Activated T-cell treated with anti-CD3 and anti-CD28 coated beads, Interleukin-2, amount 50 U/mL, for 72 hours (primary cell): Measurements from ENCODE around the gene GABBR2. TPM values are rescaled to one million over a fixed set of nuclear protein-coding genes. Genes with fewer than 3 reads are reported as not detected.

Source experiments
- ATAC-seq, 2 donors: fragments of 150-1000 bp; cut with Tn5 transposase; replicated peaks in 1 of 2; 2 replicates each; pipeline ENCODE4 v1.10.0; 2021; ENCODE audit warnings: moderate library complexity in 2 of 2, mild to moderate bottlenecking in 1 of 2
- DNase-seq, 2 donors: peaks; one replicate each; pipeline ENCODE4 v3.0.0; 2021 to 2022; ENCODE audit warnings: mixed read lengths in 1 of 2
- H3K27ac Mint-ChIP-seq: one replicate; pipeline ENCODE4 v1.8.0; 2022; ENCODE audit warnings: mild to moderate bottlenecking, moderate library complexity, mixed read lengths
- H3K27me3 Mint-ChIP-seq: one replicate; pipeline ENCODE4 v1.8.0; 2022; ENCODE audit warnings: low read depth, mixed read lengths
- H3K36me3 Mint-ChIP-seq, 2 donors: one replicate each; pipeline ENCODE4 v1.8.0; 2022; ENCODE audit warnings: mixed read lengths in 2 of 2, mild to moderate bottlenecking in 1 of 2; ENCODE audit not compliant: insufficient read depth in 2 of 2
- H3K4me1 Mint-ChIP-seq: one replicate; pipeline ENCODE4 v1.8.0; 2022; ENCODE audit warnings: low read depth, mixed read lengths
- H3K4me3 Mint-ChIP-seq, 2 donors: one replicate each; pipeline ENCODE4 v1.8.0; 2022; ENCODE audit warnings: mild to moderate bottlenecking in 2 of 2, mixed read lengths in 2 of 2, moderate library complexity in 2 of 2
- H3K9me3 Mint-ChIP-seq, 2 donors: one replicate each; pipeline ENCODE4 v1.8.0; 2022; ENCODE audit warnings: mixed read lengths in 2 of 2
- total RNA-seq, 2 donors: library from RNA; stranded (reverse); gene quantifications; one replicate each; pipeline ENCODE4 v1.2.3, GENCODE V29; 2022

The GABBR2 gene
- total RNA-seq, 2 donors from 2014 or later = not detected

DNA sequence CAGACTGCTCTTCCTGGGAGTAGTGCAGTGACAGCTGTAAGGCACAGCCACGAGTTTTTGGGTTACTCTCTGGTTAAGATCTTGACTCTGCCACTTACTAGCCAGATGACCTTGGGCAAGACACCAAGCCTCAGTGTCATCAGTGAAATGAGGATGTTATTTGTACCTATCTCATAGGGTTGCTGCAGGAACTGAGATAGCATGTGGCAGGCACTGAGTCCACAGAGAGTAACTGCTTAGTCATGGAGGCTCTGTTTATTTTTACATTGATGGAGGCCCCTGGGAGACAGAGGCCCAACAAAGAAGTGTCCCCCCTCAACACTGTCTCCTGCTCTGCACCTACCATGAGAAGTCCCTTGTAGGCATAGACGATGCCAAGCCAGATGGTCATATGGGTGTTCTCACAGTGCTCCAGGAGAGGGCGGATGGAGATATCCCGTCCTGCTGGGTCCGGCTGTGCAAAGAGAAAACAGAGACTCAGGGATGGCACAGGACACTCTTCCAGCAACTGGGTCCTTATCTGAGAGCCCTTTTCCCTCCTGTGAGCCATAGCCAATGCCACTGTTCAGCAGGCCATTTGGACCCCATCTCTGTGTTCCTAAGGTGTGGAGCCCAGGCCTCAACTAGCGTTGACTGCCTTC, 397.9 kb downstream of the GABBR2 start:
- H3K27me3 Mint-ChIP-seq = no peaks in the 10 kb centered on the region
- H3K9me3 Mint-ChIP-seq = no peaks in the 10 kb centered on the region
- DNase-seq (no peak), ATAC-seq (no peak)
- no peaks in the 10 kb centered on the region for H3K36me3 Mint-ChIP-seq
- H3K4me1 Mint-ChIP-seq = no peaks in the 10 kb centered on the region
- H3K27ac Mint-ChIP-seq = no peak overlapping the region
- H3K4me3 Mint-ChIP-seq = no peak overlapping the region

DNA sequence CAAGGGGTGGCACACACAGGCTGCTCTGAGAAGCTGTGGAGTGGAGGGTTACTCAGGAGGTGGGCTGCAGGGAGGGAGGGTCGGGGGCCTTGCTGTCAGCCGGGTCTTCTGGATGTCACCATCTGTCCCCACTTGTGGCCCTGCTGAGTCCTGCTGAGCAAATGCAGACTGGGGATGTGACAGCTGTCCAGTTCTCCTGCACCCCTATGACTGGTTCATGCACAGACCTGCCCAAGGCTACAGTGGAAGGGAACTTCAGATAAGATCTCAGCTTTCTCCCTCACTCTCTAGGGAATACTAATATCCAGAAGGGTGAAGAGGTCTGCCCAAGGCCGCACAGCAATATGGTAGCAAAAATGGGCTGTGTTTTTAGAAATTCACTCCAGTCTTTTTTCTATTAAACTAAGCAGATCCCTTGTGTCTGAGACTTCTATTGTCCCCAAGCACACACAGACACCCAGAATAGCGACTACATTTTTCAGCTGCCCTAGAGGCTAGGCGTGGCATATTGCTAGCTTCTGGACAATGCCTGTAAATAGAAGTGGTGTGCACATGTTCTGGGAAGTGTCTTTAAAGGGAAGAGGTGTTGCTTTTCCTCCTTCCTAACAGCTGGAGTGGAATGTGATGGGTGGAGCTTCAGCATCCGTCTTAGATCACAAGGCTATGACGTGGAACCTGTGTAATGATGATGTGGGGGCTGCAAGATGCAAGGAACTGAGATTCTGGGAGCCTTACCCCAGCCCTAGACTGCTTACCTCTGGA, 402.2 kb downstream of the GABBR2 start:
- Mint-ChIP-seq H3K36me3 (no peaks in the 10 kb centered on the region), H3K4me1 (no peaks in the 10 kb centered on the region), H3K27me3 (no peaks in the 10 kb centered on the region), H3K27ac (no peak overlapping the region), H3K9me3 (no peaks in the 10 kb centered on the region), H3K4me3 (no peak overlapping the region)
- no peak for ATAC-seq
- DNase-seq = no peak

DNA sequence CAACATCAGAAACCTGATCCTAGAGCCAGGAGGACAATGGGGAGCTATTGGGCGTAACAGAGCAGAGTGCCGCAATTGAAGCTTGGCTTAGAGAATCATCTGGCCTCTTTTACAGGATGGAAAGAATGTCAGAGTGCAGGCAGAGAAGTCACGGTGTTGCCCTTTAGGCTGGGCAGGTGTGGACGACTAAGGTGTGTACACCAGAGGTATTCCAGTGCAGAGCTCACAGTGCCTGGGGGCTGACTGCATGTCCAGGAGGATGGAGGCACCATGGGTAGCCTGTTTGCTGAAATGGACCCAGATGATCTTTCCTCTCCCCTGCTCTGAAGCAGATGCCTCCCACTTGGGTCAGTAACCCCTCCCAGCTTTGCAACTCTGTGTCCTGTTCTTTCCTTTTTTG, 404.4 kb downstream of the GABBR2 start:
- DNase-seq = no peak
- Mint-ChIP-seq H3K36me3 (no peaks in the 10 kb centered on the region), H3K27ac (no peak overlapping the region), H3K4me1 (no peaks in the 10 kb centered on the region), H3K4me3 (no peak overlapping the region), H3K27me3 (no peaks in the 10 kb centered on the region), H3K9me3 (no peaks in the 10 kb centered on the region)
- ATAC-seq = no peak

- Mint-ChIP-seq H3K4me1 (no peaks in the 10 kb centered on the region), H3K27me3 (no peaks in the 10 kb centered on the region), H3K27ac (no peak overlapping the region), H3K9me3 (no peaks in the 10 kb centered on the region), H3K36me3 (no peaks in the 10 kb centered on the region), H3K4me3 (no peak overlapping the region)
- ATAC-seq (no peak), DNase-seq (no peak)
Observed at GRCh38 chr9:98303633-98304125, 405.1 kb downstream of the GABBR2 start.

- DNase-seq (no peak), ATAC-seq (no peak)
- H3K36me3 Mint-ChIP-seq = no peaks in the 10 kb centered on the region
- no peaks in the 10 kb centered on the region for H3K27me3 Mint-ChIP-seq
- no peaks in the 10 kb centered on the region for H3K9me3 Mint-ChIP-seq
- no peak overlapping the region for H3K4me3 Mint-ChIP-seq
- no peak overlapping the region for H3K27ac Mint-ChIP-seq
- no peaks in the 10 kb centered on the region for H3K4me1 Mint-ChIP-seq
Observed at GRCh38 chr9:98302938-98303632, 405.6 kb downstream of the GABBR2 start.

DNA sequence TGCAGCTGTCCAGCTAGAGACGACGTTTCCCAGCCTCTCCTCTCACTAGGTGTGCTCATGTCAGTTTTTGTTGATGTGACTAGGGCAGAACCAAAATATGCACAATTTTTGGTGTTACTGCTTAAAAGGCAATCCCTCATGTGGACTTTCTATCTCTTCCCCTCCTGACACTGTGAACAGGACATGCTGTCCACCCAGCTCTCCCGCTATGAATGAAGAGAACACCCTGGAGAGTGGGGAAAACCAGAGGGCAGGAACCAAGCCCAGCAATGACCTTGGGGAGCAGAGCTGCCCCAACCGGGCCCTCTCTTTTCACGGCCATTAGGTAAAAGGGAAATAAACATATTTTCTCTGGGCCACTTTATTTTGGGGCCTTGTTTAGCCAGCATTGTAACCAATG, 406.6 kb downstream of the GABBR2 start:
- H3K27ac Mint-ChIP-seq = no peak overlapping the region
- no peaks in the 10 kb centered on the region for H3K4me1 Mint-ChIP-seq
- H3K27me3 Mint-ChIP-seq = no peaks in the 10 kb centered on the region
- no peak for DNase-seq
- no peak overlapping the region for H3K4me3 Mint-ChIP-seq
- no peak for ATAC-seq
- H3K36me3 Mint-ChIP-seq = no peaks in the 10 kb centered on the region
- no peaks in the 10 kb centered on the region for H3K9me3 Mint-ChIP-seq

GRCh38 chr9:98300611-98301010, 408.1 kb downstream of the GABBR2 start:
- Mint-ChIP-seq H3K27me3 (no peaks in the 10 kb centered on the region), H3K27ac (no peak overlapping the region), H3K4me3 (no peak overlapping the region), H3K4me1 (no peaks in the 10 kb centered on the region), H3K36me3 (no peaks in the 10 kb centered on the region), H3K9me3 (no peaks in the 10 kb centered on the region)
- DNase-seq (no peak), ATAC-seq (no peak)

DNA sequence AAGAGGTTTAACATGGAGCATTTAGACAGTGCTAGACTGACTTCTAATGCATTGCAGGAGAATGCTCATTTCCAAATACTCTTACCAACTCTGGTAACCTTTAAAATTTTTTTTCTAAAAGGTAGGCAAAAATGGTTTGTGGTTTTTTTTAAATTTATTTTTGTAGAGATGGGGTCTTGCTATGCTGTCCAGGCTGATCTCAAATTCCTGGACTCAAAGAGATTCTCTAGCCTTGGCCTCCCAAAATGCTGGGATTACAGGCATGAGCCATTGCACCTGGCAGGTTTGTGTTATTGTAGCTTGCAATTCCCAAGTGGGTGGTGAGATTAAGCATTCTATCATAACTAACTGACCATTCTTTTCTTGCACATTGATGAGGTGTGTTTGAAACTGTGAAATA, 410.3 kb downstream of the GABBR2 start:
- Mint-ChIP-seq H3K9me3 (no peaks in the 10 kb centered on the region), H3K27me3 (no peaks in the 10 kb centered on the region), H3K27ac (no peak overlapping the region), H3K4me1 (no peaks in the 10 kb centered on the region), H3K36me3 (no peaks in the 10 kb centered on the region), H3K4me3 (no peak overlapping the region)
- DNase-seq (no peak), ATAC-seq (no peak)

DNA sequence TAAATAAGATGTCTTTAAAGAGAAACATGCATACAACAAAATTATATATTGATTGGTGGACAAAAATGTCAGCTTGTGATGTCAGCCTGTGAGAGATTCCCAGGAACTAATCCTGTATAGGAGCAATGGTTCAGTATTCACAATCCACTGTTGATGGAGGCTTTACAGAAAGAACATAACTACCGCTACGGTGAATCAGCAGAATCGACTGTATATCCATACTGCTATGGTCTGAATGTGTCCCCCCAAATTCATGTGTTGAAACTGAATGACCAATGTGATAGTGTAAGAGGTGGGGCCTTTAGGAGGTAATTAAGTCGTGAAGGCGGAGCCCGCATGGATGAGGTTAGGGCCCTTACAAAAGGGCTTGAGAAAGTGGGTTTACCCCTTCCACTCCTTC, 412.9 kb downstream of the GABBR2 start:
- Mint-ChIP-seq H3K27me3 (no peaks in the 10 kb centered on the region), H3K36me3 (no peaks in the 10 kb centered on the region)

GRCh38 chr9:98291820-98292219, 416.9 kb downstream of the GABBR2 start:
- no peak overlapping the region for H3K27ac Mint-ChIP-seq
- no peaks in the 10 kb centered on the region for H3K4me1 Mint-ChIP-seq
- H3K36me3 Mint-ChIP-seq = no peaks in the 10 kb centered on the region
- no peaks in the 10 kb centered on the region for H3K27me3 Mint-ChIP-seq
- DNase-seq = no peak
- H3K4me3 Mint-ChIP-seq = no peak overlapping the region
- no peaks in the 10 kb centered on the region for H3K9me3 Mint-ChIP-seq
- no peak for ATAC-seq

More for the DNA sequence above, 412.9 kb downstream of the GABBR2 start:
- ATAC-seq = no peak
- no peaks in the 10 kb centered on the region for H3K4me1 Mint-ChIP-seq
- DNase-seq = no peak
- H3K4me3 Mint-ChIP-seq = no peak overlapping the region
- H3K27ac Mint-ChIP-seq = no peak overlapping the region
- no peaks in the 10 kb centered on the region for H3K9me3 Mint-ChIP-seq

- H3K4me3 Mint-ChIP-seq = no peak overlapping the region
- no peaks in the 10 kb centered on the region for H3K9me3 Mint-ChIP-seq
- ATAC-seq = no peak
- no peak overlapping the region for H3K27ac Mint-ChIP-seq
- no peaks in the 10 kb centered on the region for H3K4me1 Mint-ChIP-seq
- no peak for DNase-seq
- H3K36me3 Mint-ChIP-seq = no peaks in the 10 kb centered on the region
- H3K27me3 Mint-ChIP-seq = no peaks in the 10 kb centered on the region
Observed at GRCh38 chr9:98290411-98290810, 418.3 kb downstream of the GABBR2 start.

DNA sequence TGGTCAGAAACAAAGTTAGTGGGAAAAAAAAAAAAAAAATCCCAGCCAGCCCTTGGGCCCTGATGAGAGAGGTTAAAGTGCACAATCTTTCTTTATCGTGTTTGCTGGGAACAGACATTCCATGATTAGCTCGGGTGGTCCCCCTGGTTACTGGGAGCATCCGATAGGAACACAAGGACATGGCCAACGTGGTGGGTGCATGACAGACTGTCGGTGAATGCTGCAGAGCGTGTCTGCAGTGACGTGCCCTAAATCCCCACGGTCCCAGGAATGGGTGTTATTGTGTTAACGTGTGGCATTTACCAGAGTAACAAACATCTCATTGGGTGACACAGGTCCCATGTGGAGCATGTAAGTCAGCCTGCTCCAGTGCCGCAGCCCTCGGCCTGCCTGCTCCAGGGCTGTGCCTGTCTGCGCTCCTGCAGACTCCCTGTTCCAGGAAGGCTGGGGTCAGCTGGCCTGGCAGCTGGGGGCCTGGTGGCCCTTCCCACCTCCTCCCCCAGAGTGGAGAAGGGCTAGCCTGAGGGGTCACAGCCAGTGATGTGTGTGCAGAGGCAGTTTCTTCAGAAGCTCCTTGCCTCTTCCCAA, 419.0 kb downstream of the GABBR2 start:
- H3K4me3 Mint-ChIP-seq = no peak overlapping the region
- H3K4me1 Mint-ChIP-seq = no peaks in the 10 kb centered on the region
- no peak for ATAC-seq
- H3K36me3 Mint-ChIP-seq = no peaks in the 10 kb centered on the region
- no peaks in the 10 kb centered on the region for H3K9me3 Mint-ChIP-seq
- no peak for DNase-seq
- no peaks in the 10 kb centered on the region for H3K27me3 Mint-ChIP-seq
- no peak overlapping the region for H3K27ac Mint-ChIP-seq

DNA sequence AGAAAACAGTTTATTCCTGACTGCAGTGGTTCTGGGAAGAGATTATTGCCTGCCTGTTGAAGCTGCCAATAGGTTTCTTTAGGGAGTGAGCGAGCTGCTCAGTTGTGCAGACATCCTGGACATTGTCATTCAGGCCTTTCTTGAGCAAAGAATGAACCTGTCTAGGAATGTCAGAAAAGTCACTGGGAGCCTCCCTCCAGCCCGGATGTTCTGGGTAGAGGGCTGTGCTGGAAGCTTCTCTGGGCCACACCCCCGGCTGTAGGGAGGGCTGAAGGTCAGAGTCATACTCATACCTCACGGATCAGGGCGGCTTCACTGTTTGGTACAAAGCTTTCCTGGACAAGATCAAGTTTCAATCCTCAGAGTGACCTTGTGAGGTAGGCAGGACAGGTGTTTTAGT, 419.9 kb downstream of the GABBR2 start:
- DNase-seq (no peak), ATAC-seq (no peak)
- no peaks in the 10 kb centered on the region for H3K9me3 Mint-ChIP-seq
- H3K36me3 Mint-ChIP-seq = no peaks in the 10 kb centered on the region
- H3K4me3 Mint-ChIP-seq = no peak overlapping the region
- H3K27me3 Mint-ChIP-seq = no peaks in the 10 kb centered on the region
- no peaks in the 10 kb centered on the region for H3K4me1 Mint-ChIP-seq
- no peak overlapping the region for H3K27ac Mint-ChIP-seq
